IMR-90 (cell line): Measurements from ENCODE around the gene MARK4. TPM values are rescaled to one million over a fixed set of nuclear protein-coding genes. Genes with fewer than 3 reads are reported as not detected.

ENCODE experiments used
- ATAC-seq: fragments of 200-7000 bp; cut with Tn5 transposase; 2 replicates; pipeline ENCODE4 v1.9.1; 2020; ENCODE audit warnings: low read depth, mild to moderate bottlenecking, moderate library complexity
- BruUV-seq: library from RNA; stranded (reverse); fragments of 400-500 nt; replicated peaks from 2 replicates; lab custom pipeline; 2021; lab: Mats Ljungman, UMichigan
- CTCF ChIA-PET: fragments of 300-600 bp; formaldehyde crosslinking; extraction: SDS; loops from one replicate; lab custom pipeline; 2021; ENCODE audit warnings: antibody characterized with exemption; lab: Yijun Ruan, JAX
- POLR2A ChIA-PET: fragments of 300-600 bp; sonication (Branson Sonifier 250); formaldehyde crosslinking; loops from one replicate; lab custom pipeline; 2022; ENCODE audit warnings: antibody characterized with exemption; ENCODE audit not compliant: unreplicated experiment; lab: Charles Lee
- DNase-seq: peaks from one replicate; pipeline ENCODE4 v3.0.0; 2013
- H2AFZ ChIP-seq: replicated peaks from 2 replicates; pipeline ENCODE3; 2013; ENCODE audit warnings: low read length, mild to moderate bottlenecking; ENCODE audit not compliant: poor library complexity
- H2AK5ac ChIP-seq: 2 replicates; pipeline ENCODE4 v1.6.1; 2013; ENCODE audit warnings: low read depth, low read length, inconsistent platforms
- H2AK9ac ChIP-seq: replicated peaks from 2 replicates; pipeline ENCODE3; 2013; ENCODE audit warnings: mild to moderate bottlenecking, low read depth, low read length, moderate library complexity; ENCODE audit not compliant: poor library complexity
- H2BK120ac ChIP-seq: 2 replicates; pipeline ENCODE4 v1.6.1; 2013; ENCODE audit warnings: low read depth, low read length, inconsistent platforms
- H2BK15ac ChIP-seq: 3 replicates; pipeline ENCODE4 v1.6.1; 2013; ENCODE audit warnings: low read depth, low read length, inconsistent platforms
- H2BK20ac ChIP-seq: 2 replicates; pipeline ENCODE4 v1.6.1; 2013; ENCODE audit warnings: low read depth, mild to moderate bottlenecking, inconsistent platforms, low read length, moderate library complexity
- H2BK5ac ChIP-seq: 2 replicates; pipeline ENCODE4 v1.6.1; 2013; ENCODE audit warnings: mild to moderate bottlenecking, low read depth, low read length, inconsistent platforms; ENCODE audit not compliant: poor library complexity, severe bottlenecking
- H3K14ac ChIP-seq: replicated peaks from 2 replicates; pipeline ENCODE4 v1.6.1; 2013; ENCODE audit warnings: low read depth, low read length, inconsistent platforms
- H3K18ac ChIP-seq: 2 replicates; pipeline ENCODE4 v1.6.1; 2013; ENCODE audit warnings: low read depth, low read length, control low read depth
- H3K23ac ChIP-seq: 2 replicates; pipeline ENCODE4 v1.6.1; 2013; ENCODE audit warnings: low read depth, low read length, inconsistent platforms
- H3K27ac ChIP-seq: 2 replicates; pipeline ENCODE4 v1.5.1; 2013; ENCODE audit warnings: mild to moderate bottlenecking, control low read depth, low read length; ENCODE audit not compliant: insufficient read depth
- H3K27me3 ChIP-seq: 2 replicates; pipeline ENCODE4 v1.6.1; 2013; ENCODE audit warnings: low read length; ENCODE audit not compliant: control insufficient read depth, insufficient read depth
- H3K36me3 ChIP-seq: 2 replicates; pipeline ENCODE4 v1.6.1; 2013; ENCODE audit warnings: low read length, mixed read lengths; ENCODE audit not compliant: control insufficient read depth, insufficient read depth
- H3K4ac ChIP-seq: 2 replicates; pipeline ENCODE4 v1.6.1; 2013; ENCODE audit warnings: low read depth, low read length, inconsistent platforms
- H3K4me1 ChIP-seq: 2 replicates; pipeline ENCODE4 v1.6.1; 2013; ENCODE audit warnings: low read length, mixed read lengths; ENCODE audit not compliant: control insufficient read depth, insufficient read depth
- H3K4me2 ChIP-seq: 2 replicates; pipeline ENCODE4 v1.6.1; 2013; ENCODE audit warnings: low read depth, mild to moderate bottlenecking, control low read depth, low read length, moderate library complexity
- H3K4me3 ChIP-seq: 2 replicates; pipeline ENCODE4 v1.5.1; 2013; ENCODE audit warnings: low read depth, mild to moderate bottlenecking, control low read depth, low read length, moderate library complexity; ENCODE audit not compliant: insufficient read depth
- H3K56ac ChIP-seq: 2 replicates; pipeline ENCODE4 v1.6.1; 2013; ENCODE audit warnings: low read length, inconsistent platforms; ENCODE audit not compliant: insufficient read depth; ENCODE audit errors: extremely low read depth
- H3K79me1 ChIP-seq, 2 experiments: 2 replicates each; pipeline ENCODE4 v1.6.1; 2013; ENCODE audit warnings: low read length in 2 of 2, inconsistent platforms in 1 of 2, low read depth in 1 of 2
- H3K9ac ChIP-seq: 2 replicates; pipeline ENCODE4 v1.6.1; 2013; ENCODE audit warnings: low read depth, low read length, control low read depth
- H3K9me1 ChIP-seq: 2 replicates; pipeline ENCODE4 v1.6.1; 2013; ENCODE audit warnings: low read length, inconsistent platforms; ENCODE audit not compliant: insufficient read depth
- H3K9me3 ChIP-seq: 2 replicates; pipeline ENCODE4 v1.6.1; 2013; ENCODE audit warnings: low read length; ENCODE audit not compliant: control insufficient read depth, insufficient read depth
- H4K20me1 ChIP-seq: 2 replicates; pipeline ENCODE4 v1.6.1; 2013; ENCODE audit warnings: low read length, inconsistent platforms; ENCODE audit not compliant: insufficient read depth
- H4K5ac ChIP-seq: 2 replicates; pipeline ENCODE4 v1.6.1; 2013; ENCODE audit warnings: mild to moderate bottlenecking, low read depth, low read length, control low read depth
- H4K8ac ChIP-seq, 2 experiments: 2 replicates each; pipeline ENCODE4 v1.6.1; 2013; ENCODE audit warnings: low read depth in 2 of 2, low read length in 2 of 2, control low read depth in 1 of 2, inconsistent platforms in 1 of 2
- H4K91ac ChIP-seq: 2 replicates; pipeline ENCODE4 v1.6.1; 2013; ENCODE audit warnings: low read depth, low read length, inconsistent platforms; ENCODE audit not compliant: insufficient read depth
- CEBPB ChIP-seq: IDR thresholded peaks from 2 replicates; pipeline ENCODE4 v1.6.1; 2012; ENCODE audit warnings: low read depth, low read length, improper control_type of control experiment
- ELK1 ChIP-seq: fragments of 150-350 bp; IDR thresholded peaks from 2 replicates; pipeline ENCODE4 v1.6.1; 2016; ENCODE audit warnings: low read depth, mild to moderate bottlenecking, low read length, moderate library complexity, borderline replicate concordance
- MAFK ChIP-seq: IDR thresholded peaks from 2 replicates; pipeline ENCODE4 v1.6.1; 2012; ENCODE audit warnings: low read depth, low read length, improper control_type of control experiment
- NFE2L2 ChIP-seq: fragments of 150-350 bp; IDR thresholded peaks from 2 replicates; pipeline ENCODE4 v1.6.1; 2016; ENCODE audit warnings: low read depth, mild to moderate bottlenecking, low read length
- RCOR1 ChIP-seq: IDR thresholded peaks from 2 replicates; pipeline ENCODE4 v1.6.1; 2012; ENCODE audit warnings: mild to moderate bottlenecking, low read length, improper control_type of control experiment; ENCODE audit not compliant: insufficient replicate concordance
- SMC3 ChIP-seq: fragments of 150-350 bp; IDR thresholded peaks from 2 replicates; pipeline ENCODE4 v1.6.1; 2016; ENCODE audit warnings: low read depth, mild to moderate bottlenecking, antibody characterized with exemption, low read length, moderate library complexity
- WGBS, 2 experiments: methylation state at CpG; one replicate each; pipeline versions ENCODE4 v1.1.5 to v1.1.7; 2013; ENCODE audit warnings: missing lambda C conversion rate in 2 of 2; ENCODE audit not compliant: insufficient read length in 1 of 2; ENCODE audit errors: extremely low coverage in 2 of 2; 5-methylcytosine and 5-hydroxymethylcytosine counted together
- dilution Hi-C: fragments of 300-500 bp; cut with HindIII; formaldehyde crosslinking; loops from one replicate; pipeline ENCODE4 v1.14.3; 2018; ENCODE audit warnings: low sequenced_read_pairs; ENCODE audit not compliant: unreplicated experiment
- in situ Hi-C: fragments of 300-500 bp; cut with MboI; formaldehyde crosslinking; loops from 3 replicates; pipeline ENCODE4 v1.14.3; 2019; ENCODE audit warnings: low sequenced_read_pairs, inconsistent platforms, mixed read lengths
- intact Hi-C: fragments of 100-400 bp; cut with micrococcal nuclease; formaldehyde crosslinking; loops from 2 replicates; pipeline ENCODE4 v1.10.0; 2022
- polyA plus RNA-seq, 3 experiments: library from polyadenylated mRNA; depleted of rRNA; stranded (reverse); fragments of >200 nt; gene quantifications; 2 replicates each; pipeline ENCODE4 v1.2.3, GENCODE V29; 2012; ENCODE audit warnings: low replicate concordance in 1 of 3
- total RNA-seq: library from RNA; depleted of rRNA; stranded (reverse); fragments of >200 nt; gene quantifications from 2 replicates; pipeline ENCODE4 v1.2.3, GENCODE V29; 2012

MARK4 gene
- total and polyA plus RNA-seq, 2 of the 4 experiments (the other 2 are of a cell fraction): 11.3 to 20.7 TPM

- Histone ChIP-seq H2AFZ (no peak overlapping the region), H2BK20ac (no peak overlapping the region), H3K23ac (no peak overlapping the region), H3K27ac (no peak overlapping the region), H3K14ac (no peak overlapping the region), H2AK9ac (peak overlapping the region; percentile 20), H2AK5ac (no peak overlapping the region), H3K27me3 (no peaks in the 10 kb centered on the region), H3K9me1 (peaks cover 6% of the 10 kb centered on the region; the same call in 1 of the 2 replicates), H4K20me1 (peaks cover 45% of the 10 kb centered on the region), H2BK120ac (no peak overlapping the region), H3K56ac (no peak overlapping the region), H3K4ac (no peak overlapping the region), H4K91ac (no peak overlapping the region), H3K4me2 (peak overlapping the region; percentile 49), H3K18ac (no peak overlapping the region), H3K4me3 (no peak overlapping the region), H2BK5ac (no peak overlapping the region), H2BK15ac (no peak overlapping the region), H3K9me3 (no peaks in the 10 kb centered on the region), H4K5ac (no peak overlapping the region), H3K4me1 (peaks cover 18% of the 10 kb centered on the region), H3K9ac (no peak overlapping the region), H4K8ac (no peak overlapping the region), H3K79me1 (peaks cover 23 to 62% of the 10 kb centered on the region in 2 experiments), H3K36me3 (peaks cover 10% of the 10 kb centered on the region)
- intact Hi-C loops: loop anchor here (5.0 kb wide), 1 partner anchor 84 kb away; no protein-coding TSS in a partner anchor
- 90% methylated on average over 4 of the region's 12 CpGs; no CpG with 5 or more reads in 1 of the 2 experiments for WGBS, 2 experiments
- no TSS peak for BruUV-seq
- dilution Hi-C loops: no loop called here
- TF ChIP-seq MAFK: no peak
- peak; percentile 21 for TF ChIP-seq RCOR1
- TF ChIP-seq ELK1: no peak
- no peak for TF ChIP-seq SMC3
- TF ChIP-seq CEBPB: no peak
- TF ChIP-seq NFE2L2: no peak
- DNase-seq: peak; percentile 21
- in situ Hi-C loops: no loop called here
- ChIA-PET POLR2A (no interaction called here), CTCF (no interaction called here)
- ATAC-seq: no peak
Measured at GRCh38 chr19:45253396-45254027, 2.4 kb downstream of the MARK4 start.
